Astrocyte of the hippocampus (primary cell): ENCODE results near the gene FBXO30.
A peak's percentile ranks its signal among the peaks of the same experiment; 100 is the strongest.

Experiments
- DNase-seq: peaks from one replicate; pipeline ENCODE4 v3.0.0; 2011; ENCODE audit warnings: low read depth, low spot score

Gene FBXO30

GRCh38 chr6:145816392-145816791 is 1.8 kb upstream of the FBXO30 start:
- DNase-seq: no peak

- peak; percentile 66 for DNase-seq
Observed at GRCh38 chr6:145815309-145816274, 997 bp upstream of the FBXO30 start.

DNA sequence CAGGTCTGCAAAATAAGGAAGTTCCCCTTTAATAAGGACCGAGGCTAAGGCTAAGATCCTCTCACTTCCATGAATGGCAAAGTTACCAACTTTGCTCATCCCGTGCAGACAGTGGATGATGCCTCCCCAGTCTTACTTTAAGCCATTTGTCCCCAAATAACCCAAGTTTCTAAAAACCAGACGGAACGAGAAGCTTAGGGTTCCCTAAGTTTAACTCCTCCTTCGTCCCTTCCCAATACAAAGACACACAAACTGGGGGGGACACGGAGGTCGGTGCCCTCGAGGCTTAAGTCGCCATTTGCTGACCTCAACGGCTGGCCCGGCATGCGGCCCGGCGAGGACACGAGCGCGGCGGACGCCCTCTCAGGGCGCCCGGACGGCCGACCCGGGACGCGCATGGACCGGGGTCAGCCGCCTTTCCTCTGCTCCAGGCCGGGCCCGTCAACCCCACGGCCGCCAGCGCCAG is 527 bp downstream of the FBXO30 start:
- peak; percentile 60 for DNase-seq

- DNase-seq: peak; percentile 64
Observed at GRCh38 chr6:145813285-145814034, 1.1 kb downstream of the FBXO30 start.

DNA sequence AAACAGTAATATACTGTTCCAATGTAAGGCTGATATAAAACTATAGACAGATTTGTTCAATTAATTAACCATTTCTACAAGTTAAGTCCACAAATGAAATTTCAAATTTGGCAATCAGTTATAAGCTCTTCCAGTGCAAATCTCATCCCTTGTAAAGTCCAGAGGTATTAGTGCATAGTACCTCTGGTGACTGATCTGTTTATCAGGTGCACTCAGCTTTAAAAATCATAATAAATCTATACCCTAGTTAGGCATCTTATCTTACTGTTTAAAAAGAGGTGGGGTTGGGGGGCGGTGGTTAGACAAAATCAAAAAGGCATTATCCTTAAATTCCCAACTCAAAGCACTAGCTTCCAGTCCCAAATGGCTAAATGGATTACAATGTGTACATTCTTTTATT is 2.9 kb downstream of the FBXO30 start:
- DNase-seq: no peak

DNA sequence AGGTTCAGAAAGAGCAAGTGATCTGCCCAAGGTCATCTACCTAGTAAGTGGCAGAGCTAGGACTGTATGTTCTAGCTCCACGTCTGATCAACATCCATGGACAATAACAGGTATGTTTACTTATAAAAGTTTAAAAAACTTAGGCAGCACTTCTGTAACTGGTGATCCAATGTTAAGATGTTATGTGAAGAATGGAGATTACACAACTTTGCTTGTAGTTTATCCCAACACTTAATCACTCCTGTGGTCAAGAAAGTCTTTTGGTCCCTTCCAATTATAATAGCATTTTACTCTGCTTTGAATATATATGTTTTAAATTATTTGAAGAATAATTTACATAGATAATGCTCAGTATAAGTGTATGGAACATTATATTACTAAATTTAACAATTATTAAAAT is 4.8 kb downstream of the FBXO30 start:
- peak; percentile 26 for DNase-seq

GRCh38 chr6:145809211-145809610 is 5.4 kb downstream of the FBXO30 start:
- no peak for DNase-seq

DNA sequence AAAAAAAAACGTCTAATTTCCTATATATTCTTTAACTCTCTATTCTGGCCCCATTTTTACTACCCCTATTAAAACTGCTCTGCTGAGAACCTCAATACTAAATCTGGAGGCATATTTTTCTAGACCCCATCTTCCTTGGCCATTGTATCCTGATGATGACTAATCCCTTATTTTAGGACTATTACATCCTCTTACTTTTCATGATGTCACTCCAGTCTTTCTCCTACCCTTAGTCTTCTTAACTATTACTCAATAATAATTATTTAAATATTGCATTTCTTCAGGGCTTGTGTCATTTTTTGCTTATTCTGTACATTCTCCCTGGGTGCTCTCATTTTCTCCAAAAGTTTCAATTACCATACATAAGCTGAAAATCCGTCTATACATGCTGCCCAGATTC is 6.4 kb downstream of the FBXO30 start:
- DNase-seq: no peak

DNA sequence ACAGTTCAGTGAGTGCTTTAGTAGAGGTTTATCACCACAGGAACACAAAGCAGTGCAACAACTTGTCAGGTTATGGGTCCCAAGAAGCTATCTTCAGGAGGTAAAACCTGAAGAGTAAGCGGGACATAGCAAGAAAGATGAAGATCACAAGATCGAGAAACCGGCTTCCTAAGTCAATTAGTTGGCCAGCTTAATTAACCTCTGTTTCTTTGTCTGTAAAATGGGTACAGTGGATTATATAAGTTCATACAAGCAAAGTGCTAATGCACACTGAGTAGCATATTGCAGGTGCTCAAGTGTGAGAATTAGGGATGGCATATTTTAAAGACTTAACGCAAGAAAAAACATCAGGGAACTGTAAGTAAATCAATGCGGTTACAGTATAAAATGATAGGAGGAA is 12.5 kb downstream of the FBXO30 start:
- DNase-seq: no peak

DNA sequence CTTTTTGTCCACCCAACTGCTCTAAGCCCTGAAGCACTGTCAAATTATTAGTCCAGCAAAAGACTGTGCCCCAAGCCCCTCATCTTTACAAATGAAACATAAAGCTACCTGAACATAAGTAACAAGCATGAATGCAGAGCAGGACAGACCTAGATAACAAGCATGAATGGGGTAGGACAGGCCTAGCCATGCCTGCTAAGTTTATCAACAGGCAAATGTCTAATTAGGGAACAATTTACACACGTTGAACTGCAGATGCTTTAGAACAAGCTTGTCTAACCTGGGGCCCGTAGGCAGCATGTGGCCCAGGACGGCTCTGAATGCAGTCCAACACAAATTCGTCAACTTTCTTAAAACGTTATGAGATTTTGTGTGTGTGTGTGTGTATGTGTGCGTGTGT is 13.6 kb downstream of the FBXO30 start:
- DNase-seq: no peak

- DNase-seq: peak; percentile 68
Observed at GRCh38 chr6:145798530-145798929, 16.1 kb downstream of the FBXO30 start.

- DNase-seq: no peak
Observed at GRCh38 chr6:145789443-145789842, 25.2 kb downstream of the FBXO30 start.

GRCh38 chr6:145787688-145788087 is 26.9 kb downstream of the FBXO30 start:
- no peak for DNase-seq

- DNase-seq: no peak
Observed at GRCh38 chr6:145784683-145785082, 29.9 kb downstream of the FBXO30 start.

DNA sequence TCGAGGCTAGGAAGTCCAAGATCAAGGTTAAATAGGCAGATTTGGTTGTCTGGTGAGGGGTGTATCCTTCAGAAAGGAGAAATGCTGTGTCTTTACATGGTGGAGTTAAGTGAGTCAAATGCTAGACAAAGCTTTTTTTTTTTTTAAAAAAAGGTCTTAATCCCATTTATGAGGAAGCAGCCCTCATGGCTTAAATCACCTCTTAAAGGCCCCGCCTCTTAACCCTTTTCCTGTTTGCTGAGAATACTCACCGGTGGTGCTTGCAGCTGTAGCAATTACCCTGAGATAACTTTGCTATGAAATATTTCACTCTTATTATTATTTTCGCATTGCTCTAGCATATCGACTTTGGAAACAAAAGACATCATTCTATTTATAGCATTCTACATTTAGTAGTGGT is 30.8 kb downstream of the FBXO30 start:
- no peak for DNase-seq

GRCh38 chr6:145772846-145773245 is 41.7 kb downstream of the FBXO30 start:
- no peak for DNase-seq

- no peak for DNase-seq
Observed at GRCh38 chr6:145765449-145765848, 49.1 kb downstream of the FBXO30 start.

GRCh38 chr6:145763742-145764141 is 50.9 kb downstream of the FBXO30 start:
- no peak for DNase-seq

GRCh38 chr6:145761584-145761983 is 53.0 kb downstream of the FBXO30 start:
- no peak for DNase-seq

DNA sequence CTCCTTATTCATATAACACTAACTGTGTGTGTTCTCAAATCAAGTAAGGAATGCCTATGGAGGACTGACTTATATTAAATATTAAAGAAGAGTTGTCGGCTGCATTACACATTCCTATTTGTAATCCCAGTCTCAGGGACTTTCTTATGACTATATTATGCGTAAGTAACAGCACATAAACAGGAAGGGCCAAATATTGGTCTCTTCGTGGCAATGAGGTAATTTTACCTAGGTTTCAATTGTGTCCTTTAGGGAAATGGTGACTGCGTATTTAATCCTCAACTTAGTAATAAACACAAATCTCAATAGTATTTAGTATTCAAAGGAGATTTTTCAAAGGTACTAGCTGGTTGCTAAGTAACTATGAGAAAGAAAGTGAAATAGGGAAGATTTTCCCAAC is 56.5 kb downstream of the FBXO30 start:
- peak; percentile 8 for DNase-seq

- peak; percentile 92 for DNase-seq
Observed at GRCh38 chr6:145756170-145756662, 58.4 kb downstream of the FBXO30 start.

- no peak for DNase-seq
Observed at GRCh38 chr6:145755682-145756081, 58.9 kb downstream of the FBXO30 start.
